Ovary (tissue), 9 donors: ENCODE data around the gene TRRAP. TPM values are rescaled to one million over a fixed set of nuclear protein-coding genes. Genes with fewer than 3 reads are reported as not detected.

Experiments used
- DNase-seq, 5 donors: peaks; one replicate each; pipeline ENCODE4 v3.0.0-alpha.2; 2019 to 2020
- H3K27ac ChIP-seq, 2 donors: fragments of 200-600 bp; one replicate each; pipeline versions ENCODE4 v1.5.1 to v1.8.0; 2019 to 2022
- H3K27me3 ChIP-seq: fragments of 200-600 bp; one replicate; pipeline ENCODE4 v1.8.0; 2022
- H3K36me3 ChIP-seq: fragments of 200-600 bp; sonication (generic); one replicate; pipeline ENCODE4 v1.5.1; 2019
- H3K4me1 ChIP-seq: one replicate; pipeline ENCODE4 v1.8.1; 2013; ENCODE audit warnings: mild to moderate bottlenecking, moderate library complexity; ENCODE audit not compliant: insufficient read depth
- H3K4me3 ChIP-seq: fragments of 200-600 bp; sonication (generic); one replicate; pipeline ENCODE4 v1.5.1; 2017
- H3K9me3 ChIP-seq, 2 donors: fragments of 200-600 bp in 1 of 2; sonication (generic) in 1 of 2; one replicate each; pipeline versions ENCODE4 v1.5.1 to v1.8.1; 2013 to 2019; ENCODE audit warnings: mild to moderate bottlenecking in 1 of 2, moderate library complexity in 1 of 2
- EP300 ChIP-seq: sonication (generic); formaldehyde crosslinking; IDR thresholded peaks from one replicate; pipeline ENCODE4 v1.6.1; 2017; ENCODE audit warnings: antibody characterized with exemption
- POLR2A ChIP-seq: fragments of 450-650 bp; IDR thresholded peaks from one replicate; pipeline ENCODE4 v1.6.1; 2017; ENCODE audit warnings: antibody characterized with exemption, mild to moderate bottlenecking, moderate library complexity
- WGBS, 3 donors: extraction: QIAGEN DNeasy Blood & Tissue Kit in 1 of 3; methylation state at CpG; one replicate each; pipeline versions ENCODE4 v1.1.5 to v1.1.7; 2013 to 2017; 5-methylcytosine and 5-hydroxymethylcytosine counted together
- intact Hi-C, 4 donors: fragments of 100-400 bp; cut with DNase I; formaldehyde crosslinking; loops; one replicate each; pipeline versions ENCODE4 v1.11.0 to v1.15.1; 2022 to 2023
- polyA plus RNA-seq, 2 donors: library from polyadenylated mRNA; stranded (reverse); fragments of 200-250 nt in 1 of 2; fragments of 350-450 nt in 1 of 2; fragmentation: Illumina TruSeq in 1 of 2; extraction: RNeasy Lipid Tissue Mini Kit (QIAGEN cat#74804) in 1 of 2; gene quantifications; one replicate each; pipeline ENCODE4 v1.2.3, GENCODE V29; 2013 to 2014
- total RNA-seq, 7 donors: library from RNA; depleted of rRNA in 2 of 7; stranded (reverse); fragments of >200 nt in 2 of 7; fragmentation: NEBNext Ultra II Directional in 3 of 7; extraction: Animal tissue kit (Norgen Biotek cat#: 25700) in 3 of 7; gene quantifications; one replicate each; pipeline versions ENCODE4 v1.1.0 to v1.2.4, GENCODE V29; 2016 to 2023
- TF ChIP-seq, protein P1 (sequence below), 3 donors: fragments of 450-650 bp in 2 of 3; fragments of 200-600 bp in 1 of 3; IDR thresholded peaks; one replicate each; pipeline versions ENCODE4 v1.5.1 to v1.8.0; 2016 to 2022; ENCODE audit warnings: antibody characterized with exemption in 3 of 3, mild to moderate bottlenecking in 1 of 3
- donor health status: DM: no; HTN: no; CAD: no; lungs with moderate emphysema.
- donor health status: DM: no; HTN: no; CAD: no.
- donor health status: Bipolar disorder and iron deficiency.
- donor health status: DM: yes; HTN: yes; CAD: no.
- donor health status: DM: no; HTN: no; CAD: no.
- donor health status: DM: yes; HTN: yes; CAD: no.

The TRRAP gene
- total and polyA plus RNA-seq, 9 donors: 15.9 to 47.9 (median 36.6) TPM

GRCh38 chr7:98908585-98908984, 30.3 kb downstream of the TRRAP start:
- no peak overlapping the region for H3K4me3 ChIP-seq
- no peaks in the 10 kb centered on the region for H3K27me3 ChIP-seq
- intact Hi-C loops: no loop called here
- no peak for DNase-seq
- no peaks in the 10 kb centered on the region for H3K36me3 ChIP-seq
- H3K9me3 ChIP-seq: no peaks in the 10 kb centered on the region
- no peaks in the 10 kb centered on the region for H3K4me1 ChIP-seq
- TF ChIP-seq, protein P1, sequence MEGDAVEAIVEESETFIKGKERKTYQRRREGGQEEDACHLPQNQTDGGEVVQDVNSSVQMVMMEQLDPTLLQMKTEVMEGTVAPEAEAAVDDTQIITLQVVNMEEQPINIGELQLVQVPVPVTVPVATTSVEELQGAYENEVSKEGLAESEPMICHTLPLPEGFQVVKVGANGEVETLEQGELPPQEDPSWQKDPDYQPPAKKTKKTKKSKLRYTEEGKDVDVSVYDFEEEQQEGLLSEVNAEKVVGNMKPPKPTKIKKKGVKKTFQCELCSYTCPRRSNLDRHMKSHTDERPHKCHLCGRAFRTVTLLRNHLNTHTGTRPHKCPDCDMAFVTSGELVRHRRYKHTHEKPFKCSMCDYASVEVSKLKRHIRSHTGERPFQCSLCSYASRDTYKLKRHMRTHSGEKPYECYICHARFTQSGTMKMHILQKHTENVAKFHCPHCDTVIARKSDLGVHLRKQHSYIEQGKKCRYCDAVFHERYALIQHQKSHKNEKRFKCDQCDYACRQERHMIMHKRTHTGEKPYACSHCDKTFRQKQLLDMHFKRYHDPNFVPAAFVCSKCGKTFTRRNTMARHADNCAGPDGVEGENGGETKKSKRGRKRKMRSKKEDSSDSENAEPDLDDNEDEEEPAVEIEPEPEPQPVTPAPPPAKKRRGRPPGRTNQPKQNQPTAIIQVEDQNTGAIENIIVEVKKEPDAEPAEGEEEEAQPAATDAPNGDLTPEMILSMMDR (IDR thresholded peaks at IDR 0.05): no peak
- TF ChIP-seq EP300 (no peak), POLR2A (no peak)
- no peak overlapping the region for H3K27ac ChIP-seq
- WGBS, 3 donors: 88 to 93% (median 92%) methylated on average over 19 of the region's 19 CpGs

- no peak overlapping the region for H3K4me3 ChIP-seq
- no peak for DNase-seq
- no peak overlapping the region for H3K27ac ChIP-seq
- H3K36me3 ChIP-seq: no peaks in the 10 kb centered on the region
- H3K4me1 ChIP-seq: no peaks in the 10 kb centered on the region
- H3K27me3 ChIP-seq: no peaks in the 10 kb centered on the region
- intact Hi-C loops: no loop called here
- no peaks in the 10 kb centered on the region for H3K9me3 ChIP-seq
- WGBS, 3 donors: 87 to 90% (median 89%) methylated on average over 8 of the region's 8 CpGs
- no peak for TF ChIP-seq EP300
- TF ChIP-seq, protein P1 (IDR thresholded peaks at IDR 0.05): no peak
These were observed 31.2 kb downstream of the TRRAP start for GRCh38 chr7:98909487-98909886.

DNA sequence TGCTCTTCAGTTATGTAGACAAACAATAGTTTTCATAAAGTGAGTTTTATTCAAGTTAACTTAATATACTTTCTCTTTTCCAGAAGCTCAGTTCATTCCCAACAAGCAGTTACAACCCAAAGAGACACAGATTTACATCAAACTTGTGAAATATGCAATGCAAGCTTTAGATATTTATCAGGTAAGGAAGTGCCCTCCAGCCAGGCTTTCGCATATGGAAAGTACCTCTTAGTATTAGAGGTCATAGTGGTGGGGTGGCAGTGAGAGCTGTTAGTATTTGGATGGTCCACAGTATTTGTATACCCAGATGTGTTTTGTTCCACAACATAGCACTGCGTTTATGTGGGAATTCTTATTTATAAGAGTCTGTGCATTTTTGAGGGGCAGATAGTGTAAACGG, 32.1 kb downstream of the TRRAP start:
- H3K36me3 ChIP-seq: no peaks in the 10 kb centered on the region
- intact Hi-C loops: no loop called here
- 79 to 85% (median 82%) methylated on average over 3 of the region's 3 CpGs for WGBS, 3 donors
- H3K27ac ChIP-seq: no peak overlapping the region
- H3K4me1 ChIP-seq: no peaks in the 10 kb centered on the region
- TF ChIP-seq POLR2A: no peak
- no peak for TF ChIP-seq EP300
- TF ChIP-seq, protein P1 (IDR thresholded peaks at IDR 0.05): no peak
- H3K9me3 ChIP-seq: no peaks in the 10 kb centered on the region
- DNase-seq: no peak
- no peaks in the 10 kb centered on the region for H3K27me3 ChIP-seq
- no peak overlapping the region for H3K4me3 ChIP-seq

DNA sequence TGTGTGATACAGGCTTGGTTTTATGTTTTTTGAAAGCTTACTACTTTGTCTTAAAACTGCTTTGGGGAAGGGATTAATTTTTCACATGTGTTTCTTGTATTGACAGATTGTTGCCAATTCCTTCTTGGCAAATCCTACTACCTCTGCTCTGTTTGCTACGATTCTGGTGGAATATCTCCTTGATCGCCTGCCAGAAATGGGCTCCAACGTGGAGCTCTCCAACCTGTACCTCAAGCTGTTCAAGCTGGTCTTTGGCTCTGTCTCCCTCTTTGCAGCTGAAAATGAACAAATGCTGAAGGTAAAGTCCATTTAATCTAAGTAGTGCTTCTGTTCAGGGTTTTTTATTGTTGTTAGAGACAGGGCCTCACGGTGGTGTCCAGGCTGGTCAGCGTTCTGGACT, 33.6 kb downstream of the TRRAP start:
- Histone ChIP-seq H3K9me3 (no peaks in the 10 kb centered on the region), H3K4me3 (no peak overlapping the region), H3K27ac (no peak overlapping the region), H3K36me3 (no peaks in the 10 kb centered on the region), H3K27me3 (no peaks in the 10 kb centered on the region), H3K4me1 (no peaks in the 10 kb centered on the region)
- intact Hi-C loops: no loop called here
- TF ChIP-seq, protein P1 (IDR thresholded peaks at IDR 0.05): no peak
- TF ChIP-seq POLR2A: no peak
- TF ChIP-seq EP300: no peak
- 25 to 45% (median 28%) methylated on average over 5 of the region's 5 CpGs for WGBS, 3 donors
- no peak for DNase-seq

- H3K27ac ChIP-seq: no peak overlapping the region
- intact Hi-C loops: no loop called here
- DNase-seq: no peak
- no peaks in the 10 kb centered on the region for H3K4me1 ChIP-seq
- H3K4me3 ChIP-seq: no peak overlapping the region
- H3K27me3 ChIP-seq: no peaks in the 10 kb centered on the region
- H3K36me3 ChIP-seq: no peaks in the 10 kb centered on the region
- 87 to 88% (median 88%) methylated on average over 8 of the region's 8 CpGs for WGBS, 3 donors
- no peaks in the 10 kb centered on the region for H3K9me3 ChIP-seq
- TF ChIP-seq POLR2A (no peak), EP300 (no peak)
- TF ChIP-seq, protein P1 (IDR thresholded peaks at IDR 0.05): no peak
These were observed 34.7 kb downstream of the TRRAP start for GRCh38 chr7:98913026-98913425.
